Skin of body (tissue), 2 donors: Measurements from ENCODE around the gene BDH1. TPM values are rescaled to one million over a fixed set of nuclear protein-coding genes. Genes with fewer than 3 reads are reported as not detected.

Source experiments
- DNase-seq: peaks from one replicate; lab custom pipeline; 2025; lab: John Stamatoyannopoulos, UW
- total RNA-seq: library from RNA; depleted of rRNA; stranded (reverse); fragments of >200 nt; gene quantifications from one replicate; pipeline ENCODE4 v1.2.3, GENCODE V29; 2014

BDH1 gene
- total RNA-seq, 1 donor from 2014 or later, result 13.0 TPM

- no peak for DNase-seq
Measured at GRCh38 chr3:197507541-197507940, 48.2 kb downstream of the BDH1 start.

GRCh38 chr3:197507081-197507480 is 48.7 kb downstream of the BDH1 start:
- DNase-seq, result no peak

- DNase-seq, result no peak
Measured at GRCh38 chr3:197505796-197506548, 49.8 kb downstream of the BDH1 start.

GRCh38 chr3:197504641-197505121 is 51.1 kb downstream of the BDH1 start:
- DNase-seq, result no peak

GRCh38 chr3:197504229-197504628 is 51.5 kb downstream of the BDH1 start:
- DNase-seq, result no peak

- DNase-seq, result no peak
Measured at GRCh38 chr3:197503652-197504051, 52.1 kb downstream of the BDH1 start.

GRCh38 chr3:197501879-197502620 is 53.7 kb downstream of the BDH1 start:
- no peak for DNase-seq

GRCh38 chr3:197501496-197501878 is 54.3 kb downstream of the BDH1 start:
- no peak for DNase-seq

- DNase-seq, result no peak
Measured at GRCh38 chr3:197500812-197501211, 55.0 kb downstream of the BDH1 start.

- DNase-seq, result no peak
Measured at GRCh38 chr3:197499427-197499826, 56.3 kb downstream of the BDH1 start.

GRCh38 chr3:197498499-197499241 is 57.1 kb downstream of the BDH1 start:
- no peak for DNase-seq

GRCh38 chr3:197496746-197497125 is 59.0 kb downstream of the BDH1 start:
- DNase-seq, result no peak

GRCh38 chr3:197495999-197496745 is 59.6 kb downstream of the BDH1 start:
- DNase-seq, result no peak

- DNase-seq, result no peak
Measured at GRCh38 chr3:197495499-197495898, 60.3 kb downstream of the BDH1 start.

GRCh38 chr3:197495059-197495455 is 60.7 kb downstream of the BDH1 start:
- DNase-seq, result no peak

GRCh38 chr3:197494366-197495058 is 61.3 kb downstream of the BDH1 start:
- peak; percentile 30 for DNase-seq

- DNase-seq, result no peak
Measured at GRCh38 chr3:197493049-197493448, 62.7 kb downstream of the BDH1 start.

GRCh38 chr3:197491923-197492664 is 63.7 kb downstream of the BDH1 start:
- DNase-seq, result no peak

- no peak for DNase-seq
Measured at GRCh38 chr3:197491478-197491877, 64.3 kb downstream of the BDH1 start.
